Ureter (tissue), 1 donor: ENCODE data around the gene ATG4D. TPM values are rescaled to one million over a fixed set of nuclear protein-coding genes. Genes with fewer than 3 reads are reported as not detected.
"Not testable (repeated sequence)": the region's sequence is repeated elsewhere in the genome, so short reads cannot be mapped to it uniquely, and the experiment has no call there.

Experiments
- DNase-seq: peaks from one replicate; pipeline ENCODE4 v3.0.0-alpha.2; 2020; ENCODE audit warnings: low spot score
- total RNA-seq: library from RNA; stranded (reverse); gene quantifications from one replicate; pipeline ENCODE4 v1.2.4, GENCODE V29; 2023
- donor health status: DM: yes; HTN: yes; CAD: no.

Gene ATG4D
- total RNA-seq, 1 donor from 2014 or later = 36.7 TPM

DNA sequence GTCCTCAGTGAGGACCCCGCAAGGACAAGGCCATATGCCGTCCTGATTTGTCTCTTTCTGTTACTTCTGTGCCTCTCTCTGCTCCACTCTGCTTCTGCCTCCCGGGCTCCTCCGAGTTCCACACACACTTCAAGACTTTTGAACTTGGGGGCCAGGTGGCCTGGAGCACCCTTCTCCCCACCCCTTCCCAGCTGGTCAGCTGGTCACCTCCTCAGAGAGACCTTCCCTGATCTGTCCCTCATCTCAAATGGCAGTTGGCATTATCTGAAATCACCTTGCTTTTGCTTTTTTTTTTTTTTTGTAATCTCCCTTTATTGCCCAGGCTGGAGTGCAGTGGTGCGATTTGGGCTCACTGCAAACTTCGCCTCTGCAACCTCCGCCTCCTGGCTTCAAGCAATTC is 24.3 kb upstream of the ATG4D start:
- no peak for DNase-seq

DNA sequence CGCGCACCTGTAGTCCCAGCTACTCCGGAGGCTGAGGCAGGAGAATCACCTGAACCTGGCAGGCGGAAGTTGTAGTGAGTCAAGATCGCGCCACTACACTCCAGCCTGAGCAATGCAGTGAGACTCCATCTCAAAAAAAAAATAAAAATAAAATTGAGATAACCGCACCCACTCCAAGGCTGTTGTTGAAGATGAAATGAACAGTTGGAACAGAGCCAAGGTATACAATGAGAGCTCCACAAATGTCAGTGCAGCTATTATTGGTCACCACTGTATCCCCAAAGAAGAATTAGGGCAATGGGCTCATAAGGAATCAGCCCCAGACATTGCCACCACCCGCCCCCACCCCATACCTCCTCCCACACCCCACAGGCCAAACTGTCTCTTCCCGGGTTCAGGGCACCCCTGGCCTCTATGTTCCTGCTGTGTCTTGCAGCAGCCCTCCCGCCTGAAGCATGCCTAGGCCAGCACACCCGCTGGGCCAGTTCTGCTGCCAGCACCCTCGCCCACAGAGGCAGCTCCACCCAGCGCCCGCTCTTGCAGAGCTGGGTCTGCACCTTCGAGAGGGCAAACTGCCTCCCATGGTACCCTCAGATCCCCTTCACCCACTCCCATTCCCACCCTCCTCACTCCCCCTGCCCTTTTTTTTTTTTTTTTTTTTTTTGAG is 22.9 kb upstream of the ATG4D start:
- peak; percentile 82 for DNase-seq

DNA sequence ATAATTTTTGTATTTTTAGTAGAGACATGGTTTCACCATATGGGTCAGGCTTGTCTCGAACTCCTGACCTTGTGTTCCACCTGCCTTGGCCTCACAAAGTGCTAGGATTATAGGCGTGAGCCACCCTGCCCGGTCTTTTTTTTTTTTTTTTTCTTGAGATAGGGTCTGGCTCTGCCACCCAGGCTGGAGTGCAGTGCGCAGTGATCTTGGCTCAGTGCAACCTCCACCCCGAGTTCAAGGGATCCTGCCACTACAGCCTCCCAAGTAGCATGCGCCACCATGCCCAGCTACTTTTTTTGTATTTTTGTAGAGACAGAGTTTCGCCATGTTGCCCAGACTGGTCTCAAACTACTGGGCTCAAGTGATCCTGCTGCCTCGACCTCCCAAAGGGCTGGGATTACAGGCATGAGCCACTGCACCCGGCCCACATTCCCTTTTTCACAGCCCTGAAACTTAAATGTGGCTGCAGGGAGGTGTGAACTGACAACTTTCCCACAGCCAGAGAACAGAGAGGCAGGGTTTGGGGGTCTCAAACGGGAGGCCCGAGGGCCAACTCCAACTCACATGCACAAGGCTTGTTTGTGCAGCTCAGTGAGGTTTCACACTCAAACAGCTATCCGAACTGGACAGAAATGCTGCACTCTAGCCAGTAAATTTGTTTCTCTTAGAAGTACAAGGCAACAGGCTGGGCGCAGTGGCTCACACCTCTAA is 22.1 kb upstream of the ATG4D start:
- no peak for DNase-seq

DNA sequence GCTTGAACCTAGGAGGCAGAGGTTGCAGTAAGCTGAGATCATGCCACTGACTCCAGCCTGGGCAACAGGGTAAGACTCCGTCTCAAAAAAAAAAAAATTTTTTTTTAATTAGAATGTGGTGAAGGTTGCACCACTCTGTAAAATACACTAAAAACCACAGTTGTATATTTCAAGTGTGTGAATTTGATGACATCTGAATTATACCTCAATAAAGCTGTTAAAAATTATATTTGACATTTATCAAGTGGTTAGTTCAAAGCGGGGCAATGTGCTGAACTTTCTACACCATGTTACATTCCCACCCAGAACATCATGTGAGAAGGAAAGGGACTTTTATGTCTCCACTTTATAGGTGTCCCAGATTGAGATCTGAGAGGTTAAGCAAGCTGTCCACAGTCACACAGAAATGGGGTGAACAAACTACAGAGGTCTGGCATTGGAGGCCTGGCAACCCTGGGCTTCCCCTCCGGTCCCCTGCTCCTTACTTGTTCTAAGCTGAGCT is 20.5 kb upstream of the ATG4D start:
- no peak for DNase-seq

DNA sequence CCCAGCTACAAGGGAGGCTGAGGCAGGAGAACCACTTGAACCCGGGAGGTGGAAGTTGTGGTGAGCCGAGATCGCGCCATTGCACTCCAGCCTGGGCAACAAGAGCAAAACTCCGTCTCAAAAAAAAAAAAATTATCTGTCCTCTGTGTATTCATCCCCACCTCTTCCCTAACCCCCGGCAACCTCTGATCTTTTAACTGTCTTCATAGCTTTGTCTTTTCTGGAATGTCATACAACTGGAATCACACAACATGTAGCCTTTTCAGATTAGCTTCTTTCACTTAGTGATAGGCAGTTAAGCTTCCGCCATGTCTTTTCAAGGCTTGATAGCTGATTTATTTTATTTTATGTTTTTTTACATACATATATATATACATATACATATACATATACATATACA is 18.1 kb upstream of the ATG4D start:
- no peak for DNase-seq

DNA sequence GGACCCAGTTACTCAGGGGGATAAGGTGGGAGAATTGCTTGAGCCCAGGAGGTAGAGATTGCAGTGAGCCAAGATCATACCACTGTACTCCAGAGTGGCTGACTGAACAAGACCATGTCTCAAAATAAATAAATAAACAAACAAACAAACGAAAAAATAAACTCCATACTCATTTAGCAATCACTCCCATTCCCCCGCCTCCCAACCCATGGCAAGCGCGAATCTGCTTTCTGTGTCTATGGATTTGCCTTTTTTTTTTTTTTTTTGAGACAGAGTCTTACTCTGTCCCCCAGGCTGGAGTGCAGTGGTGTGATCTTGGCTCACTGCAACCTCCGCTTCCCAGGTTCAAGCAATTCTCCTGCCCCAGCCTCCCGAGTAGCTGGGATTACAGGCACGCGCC is 16.8 kb upstream of the ATG4D start:
- DNase-seq = not testable (repeated sequence)

DNA sequence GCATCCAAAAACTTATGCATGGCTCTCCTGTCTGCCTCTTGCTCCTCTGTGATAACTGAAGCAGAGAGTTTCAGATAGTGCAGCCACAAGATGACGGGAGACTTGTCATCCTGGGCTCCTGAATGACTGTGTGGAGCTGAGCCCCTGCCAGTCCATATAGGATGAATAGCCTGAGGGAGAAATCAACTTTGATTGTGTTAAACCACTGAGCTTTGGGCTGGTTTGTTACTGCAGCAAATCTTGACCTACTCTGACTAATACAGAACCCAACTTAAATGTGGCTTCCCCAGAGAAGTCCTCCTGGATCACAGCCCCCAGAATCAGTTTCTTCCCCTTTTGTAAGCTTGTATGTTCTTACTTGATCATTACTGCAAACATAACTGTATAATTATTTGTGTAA is 11.2 kb upstream of the ATG4D start:
- no peak for DNase-seq

DNA sequence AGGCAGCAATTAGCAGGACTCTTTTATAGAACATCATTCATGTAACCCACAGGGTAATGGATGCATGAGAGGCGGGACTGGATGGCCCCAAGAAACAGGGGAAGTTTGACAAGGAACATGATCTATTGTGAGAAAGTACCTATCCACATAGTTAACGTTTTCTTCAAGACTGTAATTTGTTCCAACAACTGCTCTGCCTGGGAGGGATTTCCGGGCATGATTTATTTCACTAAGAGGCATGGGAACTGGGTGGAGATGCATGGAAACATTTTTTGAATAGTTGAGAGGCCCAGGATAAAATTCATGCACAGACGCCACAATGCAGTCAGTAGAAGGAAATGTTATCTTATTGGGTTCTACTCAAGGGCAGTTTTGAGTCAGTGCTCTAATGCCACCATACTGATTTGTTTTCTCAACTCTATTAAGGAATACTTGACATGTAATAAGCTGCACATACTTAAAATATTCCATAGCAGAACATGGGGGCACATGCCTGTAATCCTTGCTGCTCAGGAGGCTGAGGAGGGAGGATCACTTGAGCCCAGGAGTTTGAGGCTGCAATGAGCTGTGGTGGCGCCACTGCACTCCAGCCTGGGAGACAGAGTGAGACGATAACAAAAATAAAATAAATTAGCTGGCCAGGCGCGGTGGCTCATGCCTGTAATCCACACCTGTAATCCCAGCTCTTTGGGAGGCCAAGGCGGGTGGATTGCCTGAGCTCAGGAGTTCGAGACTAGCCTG is 9.9 kb upstream of the ATG4D start:
- no peak for DNase-seq

DNA sequence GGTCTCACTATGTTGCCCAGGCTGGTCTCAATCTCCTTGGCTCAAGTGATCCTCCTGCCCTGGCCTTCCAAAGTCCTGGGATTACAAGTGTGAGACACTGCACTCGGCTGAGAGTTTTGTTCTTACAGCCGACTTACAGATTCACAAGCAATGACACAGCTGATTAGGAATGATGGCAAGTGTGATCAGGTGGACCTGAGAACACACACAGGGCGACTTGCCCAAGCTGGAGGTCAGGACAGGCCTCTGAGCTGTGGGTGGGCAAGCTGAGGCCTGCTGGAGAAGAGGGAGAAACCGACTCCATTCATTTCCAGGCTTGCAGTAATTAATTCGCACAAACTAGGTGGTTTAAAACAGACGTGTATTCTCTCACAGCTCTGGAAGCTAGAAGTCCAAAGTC is 8.1 kb upstream of the ATG4D start:
- peak; percentile 59 for DNase-seq

DNA sequence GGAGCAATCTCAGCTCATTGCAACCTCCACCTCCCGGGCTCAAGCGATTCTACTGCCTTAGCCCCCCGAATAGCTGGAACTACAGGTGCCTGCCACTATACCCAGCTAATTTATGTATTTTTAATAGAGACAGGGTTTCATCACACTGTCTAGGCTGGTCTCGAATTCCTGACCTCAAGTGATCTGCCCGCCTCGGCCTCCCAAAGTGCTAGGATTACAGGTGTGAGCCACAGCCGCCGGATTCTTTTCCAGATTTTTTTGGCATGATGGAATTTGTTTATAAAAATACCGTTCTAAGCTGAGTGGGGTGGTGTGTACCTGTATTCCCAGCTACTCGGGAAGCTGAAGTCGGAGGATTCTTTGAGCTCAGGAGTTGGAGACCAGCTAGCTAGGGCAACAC is 6.0 kb upstream of the ATG4D start:
- DNase-seq = no peak

DNA sequence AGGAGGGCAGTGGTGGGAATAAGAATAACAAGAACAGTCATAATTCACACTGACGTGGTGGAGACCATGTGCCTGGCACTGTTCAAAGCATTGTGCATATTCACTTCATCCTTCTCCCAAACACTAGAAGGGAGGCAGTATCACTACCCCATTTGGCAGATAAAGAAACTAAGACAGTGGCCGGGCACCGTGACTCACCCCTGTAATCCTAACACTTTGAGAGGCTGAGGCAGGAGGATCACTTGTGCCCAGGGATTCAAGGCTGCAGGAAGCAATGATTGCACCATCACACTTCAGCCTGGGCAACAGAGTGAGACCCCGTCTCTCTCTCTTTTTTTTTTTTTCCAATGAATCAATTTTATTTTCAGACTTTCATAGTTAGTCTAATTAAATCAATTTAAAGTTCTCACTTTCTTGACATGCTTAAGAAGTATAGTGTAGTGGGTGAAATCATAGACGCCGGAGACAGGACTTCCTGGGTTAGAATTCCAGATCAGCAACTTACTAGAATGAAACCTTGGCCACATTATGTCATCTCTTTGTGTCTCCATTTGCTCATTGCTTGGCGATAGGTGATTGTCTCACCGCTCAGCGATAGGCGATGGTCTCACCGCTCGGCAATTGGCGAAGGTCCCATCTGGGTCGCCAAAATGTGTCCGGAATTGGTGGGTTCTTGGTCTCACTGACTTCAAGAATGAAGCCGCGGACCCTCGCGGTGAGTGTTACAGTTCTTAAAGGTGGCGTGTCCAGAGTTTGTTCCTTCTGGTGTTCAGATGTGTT is 5.3 kb upstream of the ATG4D start:
- no peak for DNase-seq

DNA sequence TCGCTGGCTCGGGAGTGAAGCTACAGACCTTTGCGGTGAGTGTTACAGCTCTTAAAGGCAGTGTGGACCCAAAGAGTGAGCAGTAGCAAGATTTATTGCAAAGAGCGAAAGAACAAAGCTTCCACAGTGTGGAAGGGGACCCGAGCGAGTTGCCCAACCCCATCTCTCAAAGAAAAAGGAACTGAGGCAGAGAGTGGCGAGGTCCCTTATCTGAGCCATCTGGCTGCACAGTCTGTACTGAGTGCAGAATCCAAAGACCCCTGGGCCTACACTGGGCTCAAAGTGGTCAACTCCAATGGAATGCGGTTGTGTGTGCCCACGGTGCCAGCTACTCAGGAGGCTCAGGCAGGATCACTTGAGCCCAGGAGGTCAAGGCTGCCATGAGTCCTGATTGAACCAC is 4.7 kb upstream of the ATG4D start:
- not testable (repeated sequence) for DNase-seq

DNA sequence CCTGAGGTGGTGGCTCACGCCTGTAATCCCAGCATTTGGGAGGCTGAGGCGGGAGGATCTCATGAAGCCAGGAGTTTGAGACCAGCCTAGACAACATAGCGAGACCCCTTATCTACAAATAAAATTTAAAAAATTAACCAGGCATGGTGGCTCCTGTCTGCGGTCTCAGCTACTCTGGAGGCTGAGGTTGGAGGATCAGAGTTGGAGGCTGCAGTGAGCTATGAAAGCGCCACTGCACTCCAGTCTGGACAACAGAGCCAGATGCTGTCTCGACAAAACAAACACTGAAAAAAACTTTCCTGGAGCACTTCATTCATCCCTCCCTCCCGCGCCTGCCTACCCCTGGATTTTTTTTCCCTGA is 665 bp upstream of the ATG4D start:
- DNase-seq = no peak

DNA sequence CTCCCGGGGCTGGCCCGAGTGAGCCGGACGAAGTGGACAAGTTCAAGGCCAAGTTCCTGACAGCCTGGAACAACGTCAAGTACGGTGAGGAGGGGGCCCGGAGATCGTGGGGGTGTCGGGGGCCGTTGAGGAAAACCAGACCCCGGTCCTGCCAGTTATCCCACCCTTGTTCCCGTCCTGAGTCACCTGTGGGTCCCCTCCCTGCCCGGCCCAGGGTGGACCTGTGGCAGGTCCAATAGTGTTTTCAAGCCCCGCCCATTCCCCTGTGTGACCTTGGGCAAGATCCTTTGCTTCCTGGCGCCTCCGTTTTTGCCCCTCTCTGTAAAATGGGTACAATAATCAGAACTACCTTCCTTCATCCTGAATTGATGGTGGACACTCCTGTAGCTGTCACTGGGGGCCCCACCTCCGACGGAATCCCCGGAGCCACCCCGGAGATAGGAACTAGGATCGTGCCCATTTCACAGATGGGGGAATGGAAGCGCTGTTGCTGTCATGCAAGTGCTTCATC is 593 bp downstream of the ATG4D start:
- peak; percentile 61 for DNase-seq

DNA sequence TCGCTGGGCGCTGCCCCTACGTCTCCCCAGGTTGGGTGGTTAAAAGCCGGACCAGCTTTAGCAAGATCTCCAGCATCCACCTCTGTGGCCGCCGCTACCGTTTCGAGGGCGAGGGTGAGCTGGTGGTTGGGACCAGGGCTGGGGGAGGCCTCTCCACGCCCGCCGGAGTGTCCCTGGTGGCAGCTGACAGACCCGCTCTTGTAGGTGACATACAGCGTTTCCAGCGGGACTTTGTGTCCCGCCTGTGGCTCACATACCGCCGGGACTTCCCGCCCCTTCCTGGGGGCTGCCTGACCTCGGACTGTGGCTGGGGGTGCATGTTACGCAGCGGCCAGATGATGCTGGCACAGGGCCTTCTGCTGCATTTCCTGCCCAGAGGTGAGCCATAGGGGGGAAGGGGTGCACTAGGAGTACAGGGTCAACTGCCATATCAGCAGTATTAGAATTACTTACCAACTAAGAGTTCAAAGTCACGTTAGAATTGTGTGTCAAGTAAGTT is 1.1 kb downstream of the ATG4D start:
- DNase-seq = no peak

DNA sequence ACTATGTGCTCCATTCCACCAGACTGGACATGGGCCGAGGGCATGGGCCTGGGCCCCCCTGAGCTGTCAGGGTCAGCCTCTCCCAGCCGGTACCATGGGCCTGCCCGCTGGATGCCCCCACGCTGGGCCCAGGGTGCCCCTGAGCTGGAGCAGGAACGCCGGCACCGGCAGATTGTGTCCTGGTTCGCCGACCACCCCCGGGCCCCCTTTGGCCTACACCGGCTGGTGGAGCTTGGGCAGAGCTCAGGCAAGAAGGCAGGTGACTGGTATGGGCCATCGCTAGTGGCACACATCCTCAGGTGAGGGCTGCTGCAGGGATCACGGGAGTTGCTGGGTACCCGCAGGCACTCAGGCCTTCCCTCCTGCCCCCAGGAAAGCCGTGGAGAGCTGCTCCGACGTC is 3.1 kb downstream of the ATG4D start:
- no peak for DNase-seq

DNA sequence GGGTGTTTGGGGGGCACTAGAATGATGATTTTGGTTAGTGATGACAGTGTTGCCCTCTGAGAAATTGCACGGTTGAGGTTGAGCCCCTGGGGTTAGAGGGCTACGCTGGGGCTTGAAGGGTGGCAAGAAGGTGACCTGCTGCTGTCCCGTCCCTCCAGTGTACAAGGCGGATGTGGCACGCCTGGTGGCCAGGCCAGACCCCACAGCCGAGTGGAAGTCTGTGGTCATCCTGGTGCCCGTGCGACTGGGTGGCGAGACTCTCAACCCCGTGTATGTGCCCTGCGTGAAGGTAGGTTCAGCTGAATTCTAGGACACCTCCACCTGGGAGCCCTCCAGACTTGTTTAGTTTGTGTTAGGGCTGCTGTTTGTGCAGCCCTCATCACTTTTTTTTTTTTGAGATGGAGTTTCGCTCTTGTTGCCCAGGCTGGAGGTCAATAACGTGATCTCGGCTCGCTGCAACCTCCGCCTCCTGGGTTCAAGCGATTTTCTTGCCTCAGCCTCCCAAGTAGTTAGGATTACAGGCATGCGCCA is 5.1 kb downstream of the ATG4D start:
- DNase-seq = no peak

DNA sequence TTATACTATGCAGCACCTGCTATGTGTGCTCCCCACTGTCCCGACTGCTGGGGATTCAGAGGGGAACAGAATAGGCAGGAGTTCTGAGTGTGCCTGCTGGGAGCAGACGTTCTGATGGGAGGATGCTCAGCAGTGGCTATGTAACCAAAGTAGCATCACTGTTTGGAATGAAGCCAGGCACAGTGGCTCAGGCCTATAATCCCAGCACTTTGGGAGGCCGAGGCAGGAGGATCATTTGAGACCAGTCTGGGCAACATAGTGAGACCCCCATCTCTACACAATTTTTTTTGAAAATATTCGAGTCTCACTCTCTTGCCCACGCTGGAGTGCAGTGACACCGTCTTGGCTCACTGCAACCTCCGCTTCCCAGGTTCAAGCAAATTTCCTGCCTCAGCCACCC is 6.0 kb downstream of the ATG4D start:
- DNase-seq = no peak

DNA sequence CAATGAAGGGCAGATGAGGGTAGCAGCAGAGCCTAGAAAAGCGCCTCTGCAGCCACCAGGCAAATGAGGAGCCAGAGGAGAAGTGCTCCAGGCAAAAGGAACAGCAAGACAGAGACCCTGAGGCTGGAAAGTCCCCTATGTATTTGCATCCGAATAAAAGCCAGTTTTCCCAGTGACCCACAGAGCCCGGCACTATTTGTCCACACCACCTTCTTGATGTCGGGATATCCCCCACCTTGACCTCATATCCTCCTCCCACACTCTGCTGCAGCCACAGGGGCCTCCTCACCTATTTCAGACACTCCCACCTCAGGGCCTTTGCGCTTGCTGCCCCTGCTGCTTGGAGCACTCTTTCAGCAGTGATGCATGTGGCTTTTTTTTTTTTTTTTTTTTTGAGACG is 6.6 kb downstream of the ATG4D start:
- DNase-seq = no peak

DNA sequence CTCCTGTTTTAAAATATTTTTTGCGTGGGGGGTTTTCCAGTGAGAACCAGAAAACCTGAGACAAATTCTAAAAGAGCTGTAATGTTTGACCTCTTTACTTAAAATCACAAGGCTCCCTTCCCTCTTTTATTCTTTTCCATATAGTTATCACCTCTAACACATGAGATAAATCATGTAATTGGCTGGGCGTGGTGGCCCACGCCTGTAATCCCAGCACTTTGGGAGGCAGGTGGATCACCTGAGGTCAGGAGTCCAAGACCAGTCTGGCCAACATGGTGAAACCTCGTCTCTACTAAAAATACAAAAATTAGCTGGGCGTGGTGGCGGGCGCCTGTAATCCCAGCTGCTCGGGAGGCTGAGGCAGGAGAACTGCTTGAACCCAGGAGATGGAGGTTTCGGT is 7.3 kb downstream of the ATG4D start:
- not testable (repeated sequence) for DNase-seq

DNA sequence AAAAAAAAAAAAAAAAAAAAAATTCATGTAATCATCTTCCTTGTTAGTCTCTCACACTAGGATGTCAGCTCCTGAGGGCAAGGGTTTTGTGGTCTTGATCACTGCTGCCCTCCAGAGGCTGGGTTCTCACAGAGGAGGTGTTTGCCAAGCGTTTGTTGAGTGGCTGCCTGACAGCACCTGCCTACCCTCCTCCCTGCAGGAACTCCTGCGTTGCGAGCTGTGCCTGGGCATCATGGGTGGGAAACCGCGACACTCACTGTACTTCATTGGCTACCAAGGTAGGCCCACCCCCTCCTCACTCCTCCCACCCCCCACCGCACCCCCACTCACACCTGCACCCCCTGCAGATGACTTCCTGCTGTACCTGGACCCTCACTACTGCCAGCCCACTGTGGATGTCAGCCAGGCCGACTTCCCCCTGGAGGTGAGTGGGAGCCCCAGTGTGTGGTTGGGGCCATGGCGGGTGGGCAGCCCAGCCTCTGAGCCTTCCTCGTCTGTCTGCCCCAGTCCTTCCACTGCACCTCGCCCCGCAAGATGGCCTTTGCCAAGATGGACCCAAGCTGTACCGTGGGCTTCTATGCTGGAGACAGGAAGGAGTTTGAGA is 8.1 kb downstream of the ATG4D start:
- DNase-seq = no peak
